GM15510 (cell line): ENCODE results near the gene MDP1.

Source experiments
- POLR2A ChIP-seq: IDR thresholded peaks from 3 replicates; pipeline ENCODE4 v1.6.1; 2011; ENCODE audit warnings: borderline replicate concordance; ENCODE audit not compliant: insufficient read length; ENCODE audit errors: extremely low read depth

MDP1 gene

GRCh38 chr14:24196071-24197055, 19.5 kb downstream of the MDP1 start:
- no peak for TF ChIP-seq POLR2A

- TF ChIP-seq POLR2A: peak; percentile 67
Observed at GRCh38 chr14:24195186-24196070, 20.4 kb downstream of the MDP1 start, which contains the start of gene TM9SF1. TM9SF1 (minus strand) TSS chr14:24195441; CDS start chr14:24195019, 422 bp downstream.

DNA sequence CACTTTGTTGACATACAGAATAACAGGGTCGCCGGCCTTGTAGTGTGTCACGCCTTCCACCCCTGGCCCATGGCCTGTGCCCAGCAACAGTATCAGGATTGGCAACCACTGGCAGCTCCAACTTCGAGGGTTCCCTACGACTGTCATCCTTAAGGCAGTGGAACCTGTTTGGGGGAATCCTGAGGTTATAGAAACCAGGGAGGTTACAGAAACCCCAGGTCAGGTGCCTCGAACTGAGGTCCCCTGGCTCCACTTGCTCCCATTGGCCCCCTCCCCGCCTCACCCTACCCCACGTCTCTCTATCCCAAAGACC, 21.0 kb downstream of the MDP1 start:
- TF ChIP-seq POLR2A: no peak

GRCh38 chr14:24194186-24194872, 21.5 kb downstream of the MDP1 start:
- no peak for TF ChIP-seq POLR2A

DNA sequence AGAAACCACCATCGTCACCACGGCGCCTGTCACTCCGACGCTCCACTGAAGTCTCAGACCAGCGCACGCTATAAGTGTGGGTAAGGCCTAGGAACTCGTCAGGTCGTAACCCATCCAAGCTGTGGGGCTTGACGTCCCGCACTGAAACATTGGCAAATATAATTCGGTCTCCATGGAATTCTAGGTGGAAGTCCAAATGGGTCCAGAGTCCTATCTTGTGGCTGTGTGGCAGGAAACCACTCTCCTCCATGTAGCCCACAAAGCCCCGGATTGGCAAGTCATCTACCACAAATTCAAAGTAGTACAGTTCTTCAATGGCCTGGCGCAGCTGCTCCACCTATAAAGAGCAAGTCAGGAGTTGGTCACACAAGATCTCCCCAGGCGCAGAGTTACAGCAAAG, 22.9 kb downstream of the MDP1 start:
- no peak for TF ChIP-seq POLR2A

DNA sequence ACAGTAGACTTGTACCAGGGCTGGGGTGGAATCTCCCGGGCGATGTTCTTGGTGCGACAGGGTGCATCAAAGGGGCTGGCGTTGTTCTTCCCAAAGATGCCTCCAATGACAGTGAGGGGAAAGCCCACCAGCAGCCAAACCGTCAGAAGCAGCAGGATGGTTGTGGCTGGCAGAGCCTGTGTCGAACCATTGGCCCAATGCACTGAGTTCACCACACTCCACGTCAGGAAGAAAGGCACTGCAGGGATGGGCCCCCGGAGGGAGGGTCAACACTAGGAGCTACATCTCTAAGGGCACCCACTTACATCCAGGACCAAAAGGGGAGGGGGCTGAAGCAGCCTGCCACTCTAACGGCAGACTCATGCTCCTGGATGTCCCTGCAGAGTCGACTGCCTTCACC, 25.4 kb downstream of the MDP1 start:
- no peak for TF ChIP-seq POLR2A

- TF ChIP-seq POLR2A: no peak
Observed at GRCh38 chr14:24189460-24189859, 26.4 kb downstream of the MDP1 start.

- no peak for TF ChIP-seq POLR2A
Observed at GRCh38 chr14:24189059-24189375, 26.8 kb downstream of the MDP1 start.

- peak; percentile 85 for TF ChIP-seq POLR2A
Observed at GRCh38 chr14:24188251-24189058, 27.4 kb downstream of the MDP1 start, which contains the start of gene IPO4. IPO4 (minus strand) TSS chr14:24188816; CDS start chr14:24188787, 29 bp downstream.

DNA sequence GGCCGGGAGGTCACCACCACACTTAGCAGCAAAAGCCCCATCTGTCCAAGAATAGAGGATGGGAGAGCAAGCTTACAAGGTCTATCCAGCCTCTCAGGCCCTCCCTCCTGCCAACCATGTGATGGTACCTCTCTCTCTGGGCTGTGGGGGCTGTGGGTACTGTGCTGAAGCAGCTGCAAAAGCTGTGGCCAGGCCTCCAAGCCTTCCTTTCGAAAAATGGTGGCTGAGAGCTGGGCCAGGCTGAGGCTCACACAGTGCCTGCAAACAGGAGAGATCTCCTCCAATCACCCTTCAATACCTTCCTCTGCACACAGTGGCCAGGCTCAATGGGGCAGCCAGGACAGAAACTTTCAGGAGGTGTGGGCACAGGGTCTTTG, 28.3 kb downstream of the MDP1 start:
- TF ChIP-seq POLR2A: no peak

DNA sequence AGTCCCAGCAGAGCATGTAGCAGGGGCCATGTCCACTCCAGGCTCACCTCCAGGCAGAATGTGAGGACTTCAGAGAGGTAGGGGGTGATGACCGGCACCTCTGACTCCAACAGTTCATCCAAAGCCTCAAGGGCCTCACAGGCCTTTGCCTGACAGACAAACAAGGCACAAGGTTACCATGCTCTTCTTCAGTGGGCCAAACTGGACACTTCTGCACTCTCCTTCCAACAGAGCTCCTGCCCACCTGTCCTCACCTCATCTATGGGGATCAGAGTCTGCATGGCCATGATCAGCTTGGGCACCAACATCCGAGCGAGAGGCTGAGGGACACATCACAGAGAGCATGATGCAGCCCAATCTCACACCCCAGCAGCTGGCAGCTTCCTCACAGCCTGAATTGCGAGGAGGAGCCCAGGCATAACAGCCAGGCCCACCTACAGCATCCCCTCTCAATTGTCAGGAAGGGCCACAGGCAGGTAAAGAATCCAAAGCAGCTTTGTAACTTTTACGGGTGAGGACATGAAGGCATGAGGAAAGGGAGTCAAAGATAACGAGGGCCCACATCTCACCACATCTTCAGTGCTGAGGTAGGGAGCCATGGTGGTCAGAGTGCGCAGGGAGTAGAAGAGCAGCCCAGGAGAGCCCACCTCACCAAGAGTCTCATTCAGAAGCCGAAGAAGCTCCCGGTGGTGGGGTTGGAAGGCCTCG, 28.9 kb downstream of the MDP1 start:
- no peak for TF ChIP-seq POLR2A

DNA sequence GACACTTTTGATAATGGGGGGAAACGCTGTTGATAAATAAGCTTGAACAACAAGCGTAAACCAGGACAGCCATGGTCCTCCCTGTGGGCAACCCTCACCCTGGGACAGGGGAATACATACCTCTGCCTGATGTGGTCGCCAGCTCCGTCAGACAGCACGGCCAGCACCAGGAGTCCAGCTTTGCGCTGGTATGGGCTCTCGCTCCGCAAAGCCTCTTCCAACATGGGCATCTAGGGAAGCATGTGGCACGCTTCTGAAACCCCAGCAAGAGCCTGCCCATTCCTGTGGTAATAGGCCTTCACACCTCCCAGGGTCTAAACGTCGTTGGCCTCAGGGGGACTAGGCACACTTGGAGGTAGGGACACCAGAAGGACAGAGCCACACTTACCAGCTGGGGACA, 30.1 kb downstream of the MDP1 start:
- TF ChIP-seq POLR2A: no peak

DNA sequence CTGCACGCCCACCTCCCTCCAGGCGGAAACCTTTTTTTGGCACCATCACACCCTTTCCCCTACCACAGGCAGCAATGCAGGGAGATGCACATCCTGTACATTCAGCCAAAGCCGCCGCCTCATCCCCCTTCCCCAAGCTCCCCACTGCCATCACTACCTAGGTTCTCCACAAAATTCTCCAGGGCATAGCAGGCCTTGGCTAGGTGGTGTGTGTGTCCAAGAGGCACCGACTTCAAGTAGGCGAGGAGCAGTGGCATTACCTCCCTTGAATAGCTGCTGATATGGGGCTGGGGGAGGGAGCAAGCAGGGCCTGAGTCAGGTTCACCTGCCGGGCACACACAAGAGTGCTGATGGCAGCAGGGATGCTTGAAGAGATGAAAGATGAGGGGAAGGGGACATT, 30.8 kb downstream of the MDP1 start:
- no peak for TF ChIP-seq POLR2A
